ENCODE measurements around the gene ASB4. TPM values are rescaled to one million over a fixed set of nuclear protein-coding genes. Genes with fewer than 3 reads are reported as not detected.
"Not testable (repeated sequence)": the region's sequence is repeated elsewhere in the genome, so short reads cannot be mapped to it uniquely, and the experiment has no call there.

Gene ASB4
- total RNA-seq, 2 donors from 2014 or later = 0.15 to 0.32 TPM

DNA sequence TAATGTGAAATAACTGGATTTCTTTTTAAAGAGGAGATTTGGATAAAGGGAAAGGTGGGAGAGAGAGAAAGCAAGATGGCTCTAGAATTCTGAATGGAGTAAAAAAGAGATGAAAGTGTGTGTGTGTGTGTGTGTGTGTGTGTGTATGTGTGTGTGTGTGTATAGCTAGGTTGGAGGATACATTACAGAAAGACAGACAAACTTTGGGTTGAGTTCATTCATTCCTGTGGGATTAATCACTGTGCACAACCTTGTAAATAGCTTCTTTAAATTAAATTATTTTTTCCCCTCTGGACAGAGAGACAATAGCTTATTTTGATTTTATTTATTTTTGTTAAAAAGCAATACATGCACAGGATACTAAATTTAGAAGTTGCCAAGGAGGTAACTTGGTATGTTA is 7.5 kb downstream of the ASB4 start:
- DNase-seq = no peak
- intact Hi-C loops (cut with DNase I) = no loop called here
- H3K4me1 ChIP-seq = no peaks in the 10 kb centered on the region
- H3K27ac ChIP-seq = no peak overlapping the region
- H3K9ac ChIP-seq (ENCODE audit: low read depth in 2 of 2, low read length in 2 of 2) = no peak overlapping the region
- TF ChIP-seq CTCF (IDR thresholded peaks at IDR 0.05) = no peak
- H3K36me3 ChIP-seq = no peaks in the 10 kb centered on the region
- no peaks in the 10 kb centered on the region for H3K27me3 ChIP-seq
- no peak overlapping the region for H3K4me3 ChIP-seq
- no peaks in the 10 kb centered on the region for H3K9me3 ChIP-seq

GRCh38 chr7:95493844-95494243 is 8.1 kb downstream of the ASB4 start:
- Histone ChIP-seq H3K9me3 (no peaks in the 10 kb centered on the region), H3K9ac (ENCODE audit: low read depth in 2 of 2, low read length in 2 of 2) (no peak overlapping the region), H3K27me3 (no peaks in the 10 kb centered on the region), H3K4me3 (no peak overlapping the region), H3K27ac (no peak overlapping the region), H3K4me1 (no peaks in the 10 kb centered on the region), H3K36me3 (no peaks in the 10 kb centered on the region)
- TF ChIP-seq CTCF (IDR thresholded peaks at IDR 0.05) = no peak
- intact Hi-C loops (cut with DNase I) = loop anchor here (1.0 kb wide), 1 partner anchor 21 kb away; no protein-coding TSS in a partner anchor
- DNase-seq = no peak

DNA sequence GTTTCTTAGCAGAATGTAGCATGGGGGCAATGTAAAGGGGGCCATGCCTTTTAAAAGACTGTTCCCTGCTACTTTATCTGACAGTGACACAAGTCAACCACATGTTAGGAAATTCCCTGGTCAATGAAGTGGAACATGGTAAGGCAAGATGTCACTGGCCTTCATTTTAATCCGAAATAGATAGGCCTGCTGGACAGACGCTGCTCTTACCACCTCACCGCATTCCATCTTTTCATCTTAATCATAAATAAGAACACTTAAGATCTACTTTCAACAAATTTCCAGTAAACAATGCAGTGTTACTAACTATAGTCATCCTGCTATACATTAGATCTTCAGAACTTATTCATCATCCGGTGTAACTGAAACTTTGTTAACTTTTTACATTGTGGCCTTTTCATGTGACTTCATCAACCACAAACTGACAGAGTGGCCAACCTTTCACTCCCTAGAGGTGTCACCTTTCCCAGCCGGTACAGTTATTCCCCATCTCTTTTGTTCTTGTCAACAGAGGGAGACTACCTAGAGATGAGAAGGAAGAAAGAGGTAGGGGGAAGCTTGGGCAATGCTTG is 15.6 kb downstream of the ASB4 start:
- Histone ChIP-seq H3K9me3 (no peaks in the 10 kb centered on the region), H3K27ac (no peak overlapping the region), H3K4me3 (no peak overlapping the region), H3K9ac (ENCODE audit: low read depth in 2 of 2, low read length in 2 of 2) (no peak overlapping the region), H3K4me1 (no peaks in the 10 kb centered on the region), H3K36me3 (no peaks in the 10 kb centered on the region), H3K27me3 (no peaks in the 10 kb centered on the region)
- intact Hi-C loops (cut with DNase I) = no loop called here
- TF ChIP-seq CTCF (IDR thresholded peaks at IDR 0.05) = no peak
- DNase-seq = no peak

DNA sequence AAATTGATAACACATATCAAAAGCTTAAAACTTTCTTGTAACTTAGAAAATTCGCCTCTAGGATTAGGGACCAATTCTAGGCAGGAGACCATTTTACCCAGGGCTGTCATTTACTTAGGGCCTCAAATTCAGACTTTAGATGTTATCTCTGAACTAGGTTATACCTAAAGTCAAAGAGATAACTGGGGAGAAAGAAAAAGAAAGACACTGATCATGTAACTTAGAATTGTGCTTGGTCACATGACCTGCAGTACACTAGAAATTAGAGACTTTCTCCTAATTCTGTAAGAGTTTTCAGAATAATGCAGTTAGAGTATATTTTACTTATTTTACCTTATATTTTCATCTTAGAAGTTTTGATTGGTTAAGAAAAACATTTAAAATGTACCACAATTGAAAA is 16.7 kb downstream of the ASB4 start:
- H3K9ac ChIP-seq (ENCODE audit: low read depth in 2 of 2, low read length in 2 of 2) = no peak overlapping the region
- intact Hi-C loops (cut with DNase I) = no loop called here
- no peak for TF ChIP-seq CTCF (IDR thresholded peaks at IDR 0.05)
- no peaks in the 10 kb centered on the region for H3K36me3 ChIP-seq
- no peaks in the 10 kb centered on the region for H3K27me3 ChIP-seq
- no peak for DNase-seq
- no peak overlapping the region for H3K4me3 ChIP-seq
- no peaks in the 10 kb centered on the region for H3K4me1 ChIP-seq
- H3K27ac ChIP-seq = no peak overlapping the region
- no peaks in the 10 kb centered on the region for H3K9me3 ChIP-seq

DNA sequence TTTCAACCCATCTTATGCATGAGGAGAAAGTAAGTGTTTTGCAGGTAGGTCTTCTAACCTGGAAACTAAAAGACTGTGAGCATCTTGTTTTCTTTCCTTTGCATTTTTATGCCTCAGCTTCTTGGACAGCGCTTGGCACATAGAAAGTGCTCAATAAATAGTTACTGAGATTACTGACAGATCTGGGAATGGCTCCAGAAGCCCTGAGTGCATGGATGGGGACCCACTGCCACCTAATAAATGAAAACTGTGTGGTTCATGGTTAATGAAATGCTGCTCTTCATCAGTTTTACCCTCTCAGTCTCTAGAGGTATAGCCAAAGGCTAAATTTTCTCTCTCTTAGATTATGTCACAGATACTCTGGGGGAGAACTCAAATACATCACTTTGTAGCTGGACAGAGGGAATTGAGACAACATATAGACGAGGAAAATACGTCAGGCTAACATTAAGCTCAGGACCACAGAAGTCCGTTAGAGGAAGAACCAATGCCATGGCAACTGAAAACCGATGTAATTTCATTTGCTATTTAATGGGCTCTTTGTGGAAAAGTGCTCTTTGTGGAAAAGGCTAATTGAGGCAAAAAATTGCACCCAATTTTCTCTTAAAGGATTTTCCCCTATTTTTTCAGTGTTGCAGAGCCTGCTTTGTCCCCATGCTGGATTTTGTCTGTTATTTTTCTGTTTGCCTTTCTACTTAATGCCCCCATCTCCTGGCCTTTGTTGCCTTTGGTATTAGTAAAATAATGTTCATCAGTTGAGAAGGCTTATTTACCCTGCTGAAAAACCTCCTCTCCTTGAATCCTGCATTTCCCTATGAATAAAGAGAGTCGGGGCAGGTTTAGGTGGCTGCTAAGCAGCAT is 17.8 kb downstream of the ASB4 start:
- Histone ChIP-seq H3K27me3 (no peaks in the 10 kb centered on the region), H3K9ac (ENCODE audit: low read depth in 2 of 2, low read length in 2 of 2) (no peak overlapping the region), H3K9me3 (no peaks in the 10 kb centered on the region), H3K4me1 (no peaks in the 10 kb centered on the region), H3K27ac (no peak overlapping the region), H3K4me3 (no peak overlapping the region), H3K36me3 (no peaks in the 10 kb centered on the region)
- intact Hi-C loops (cut with DNase I) = no loop called here
- TF ChIP-seq CTCF (IDR thresholded peaks at IDR 0.05) = no peak
- DNase-seq = no peak

- H3K4me1 ChIP-seq; H3K4me3 ChIP-seq; H3K9me3 ChIP-seq; H3K27ac ChIP-seq; H3K36me3 ChIP-seq; H3K27me3 ChIP-seq; H3K9ac ChIP-seq (ENCODE audit: low read depth in 2 of 2, low read length in 2 of 2); intact Hi-C loops (cut with DNase I); DNase-seq: not testable (repeated sequence)
Measured at GRCh38 chr7:95504132-95504588, 18.4 kb downstream of the ASB4 start.

All from colonic mucosa (tissue), 4 donors.